Lung (tissue), 12 donors: ENCODE data around the gene WNK2. TPM values are rescaled to one million over a fixed set of nuclear protein-coding genes. Genes with fewer than 3 reads are reported as not detected.
"Not testable (repeated sequence)": the region's sequence is repeated elsewhere in the genome, so short reads cannot be mapped to it uniquely, and the experiment has no call there.

Experiments used
- ATAC-seq: fragments of 200-7000 bp; cut with Tn5 transposase; one replicate; pipeline ENCODE4 v1.9.1; 2020; ENCODE audit warnings: moderate number of reproducible peaks; ENCODE audit not compliant: insufficient read depth, low FRiP score
- DNase-seq, 3 donors: peaks; one replicate each; pipeline ENCODE4 v3.0.0-alpha.2; 2013 to 2017
- H3K27ac ChIP-seq, 2 donors: one replicate each; pipeline ENCODE4 v1.5.1; 2013; ENCODE audit warnings: mild to moderate bottlenecking in 2 of 2, moderate library complexity in 2 of 2, control low read depth in 1 of 2, inconsistent platforms in 1 of 2, low read depth in 1 of 2, low read length in 1 of 2
- H3K27me3 ChIP-seq, 3 donors: one replicate each; pipeline ENCODE4 v1.5.1; 2013; ENCODE audit warnings: low read length in 2 of 3; ENCODE audit not compliant: control insufficient read depth in 3 of 3, insufficient read depth in 3 of 3
- H3K36me3 ChIP-seq, 4 donors: one replicate each; pipeline ENCODE4 v1.5.1; 2013; ENCODE audit warnings: low read length in 4 of 4, mild to moderate bottlenecking in 1 of 4, moderate library complexity in 1 of 4; ENCODE audit not compliant: control insufficient read depth in 4 of 4, insufficient read depth in 4 of 4
- H3K4me1 ChIP-seq, 5 donors: one replicate each; pipeline ENCODE4 v1.5.1; 2013; ENCODE audit warnings: low read length in 5 of 5, mild to moderate bottlenecking in 2 of 5, moderate library complexity in 1 of 5; ENCODE audit not compliant: control insufficient read depth in 5 of 5, insufficient read depth in 5 of 5
- H3K4me3 ChIP-seq: one replicate; pipeline ENCODE4 v1.5.1; 2013; ENCODE audit warnings: mild to moderate bottlenecking, control low read depth, moderate library complexity
- H3K9ac ChIP-seq, 2 donors: one replicate each; pipeline ENCODE4 v1.5.1; 2013; ENCODE audit warnings: low read length in 2 of 2, control low read depth in 1 of 2; ENCODE audit not compliant: insufficient read depth in 1 of 2
- H3K9me3 ChIP-seq, 4 donors: one replicate each; pipeline ENCODE4 v1.5.1; 2013; ENCODE audit warnings: low read length in 3 of 4, mild to moderate bottlenecking in 1 of 4, moderate library complexity in 1 of 4; ENCODE audit not compliant: control insufficient read depth in 4 of 4, insufficient read depth in 3 of 4
- CTCF ChIP-seq: IDR thresholded peaks from 2 replicates; pipeline ENCODE4 v1.5.1; 2012; ENCODE audit warnings: mild to moderate bottlenecking; ENCODE audit errors: control extremely low read depth, extremely low read depth
- WGBS, 2 donors: extraction: QIAGEN DNeasy Blood & Tissue Kit; methylation state at CpG; one replicate each; pipeline ENCODE4 v1.1.7; 2013; 5-methylcytosine and 5-hydroxymethylcytosine counted together
- polyA plus RNA-seq, 2 donors: library from polyadenylated mRNA; stranded (reverse); fragments of 200-250 nt; gene quantifications; one replicate each; pipeline ENCODE4 v1.2.1, GENCODE V29; 2013
- total RNA-seq, 2 donors: library from RNA; depleted of rRNA in 1 of 2; stranded (reverse); fragments of >200 nt in 1 of 2; gene quantifications; one replicate each; pipeline ENCODE4 v1.2.1, GENCODE V29; 2014 to 2021
- donor health status: control.
- donor health status: control.
- donor health status: Bipolar disorder and iron deficiency.
- donor health status: healthy.
- donor health status: DM: yes; HTN: yes; CAD: no.

WNK2 gene
- total and polyA plus RNA-seq, 4 donors: 1.00 to 8.5 (median 2.9) TPM

- peaks cover 0 to 9% (median 0%) of the 10 kb centered on the region in 5 donors for H3K4me1 ChIP-seq
- H3K4me3 ChIP-seq: no peak overlapping the region
- 81 to 87% methylated on average over 8 of the region's 8 CpGs for WGBS, 2 donors
- H3K36me3 ChIP-seq: no peaks in the 10 kb centered on the region
- TF ChIP-seq CTCF: no peak
- no peak overlapping the region for H3K9ac ChIP-seq
- no peaks in the 10 kb centered on the region for H3K27me3 ChIP-seq
- H3K9me3 ChIP-seq: peaks cover 0 to 3% (median 0%) of the 10 kb centered on the region in 4 donors
- DNase-seq (no peak), ATAC-seq (no peak)
- no peak overlapping the region for H3K27ac ChIP-seq
These were observed 42.0 kb upstream of the WNK2 start for GRCh38 chr9:93141771-93142483.

GRCh38 chr9:93143830-93144530 lies 40.0 kb upstream of the WNK2 start:
- Histone ChIP-seq H3K27me3 (no peaks in the 10 kb centered on the region), H3K9ac (no peak overlapping the region), H3K4me1 (peaks cover 0 to 9% (median 0%) of the 10 kb centered on the region in 5 donors), H3K27ac (no peak overlapping the region), H3K9me3 (peaks cover 0 to 2% (median 0%) of the 10 kb centered on the region in 4 donors), H3K36me3 (no peaks in the 10 kb centered on the region), H3K4me3 (no peak overlapping the region)
- ATAC-seq (no peak), DNase-seq (peak; percentile 24 to 68 (median 55))
- TF ChIP-seq CTCF: no peak
- WGBS, 2 donors: 22 to 30% methylated on average over 15 of the region's 15 CpGs

- not testable (repeated sequence) for H3K4me1 ChIP-seq, H3K9ac ChIP-seq, H3K27me3 ChIP-seq, H3K36me3 ChIP-seq, DNase-seq, H3K4me3 ChIP-seq, H3K9me3 ChIP-seq, H3K27ac ChIP-seq, ATAC-seq
- 77 to 84% methylated on average over 6 of the region's 6 CpGs for WGBS, 2 donors
These were observed 37.2 kb upstream of the WNK2 start for GRCh38 chr9:93146696-93147095.

- DNase-seq (no peak), ATAC-seq (no peak)
- WGBS, 2 donors: 80 to 86% methylated on average over 2 of the region's 2 CpGs
- no peak overlapping the region for H3K27ac ChIP-seq
- H3K9me3 ChIP-seq: peaks cover 0 to 2% (median 0%) of the 10 kb centered on the region in 4 donors
- no peaks in the 10 kb centered on the region for H3K36me3 ChIP-seq
- peaks cover 0 to 9% (median 0%) of the 10 kb centered on the region in 5 donors for H3K4me1 ChIP-seq
- no peak overlapping the region for H3K9ac ChIP-seq
- no peaks in the 10 kb centered on the region for H3K27me3 ChIP-seq
- H3K4me3 ChIP-seq: no peak overlapping the region
- TF ChIP-seq CTCF: no peak
These were observed 36.3 kb upstream of the WNK2 start for GRCh38 chr9:93147632-93148031.
